IPS-18a (cell line): Measurements from ENCODE around the gene TOM1.

Source experiments
- H3K27ac ChIP-seq: one replicate; pipeline ENCODE4 v1.5.1; 2013; ENCODE audit warnings: low read length
- H3K27me3 ChIP-seq: one replicate; pipeline ENCODE4 v1.6.1; 2013; ENCODE audit warnings: mild to moderate bottlenecking, low read length; ENCODE audit not compliant: control insufficient read depth, insufficient read depth
- H3K36me3 ChIP-seq: one replicate; pipeline ENCODE4 v1.6.1; 2013; ENCODE audit warnings: low read depth, low read length; ENCODE audit not compliant: control insufficient read depth
- H3K4me1 ChIP-seq: one replicate; pipeline ENCODE4 v1.6.1; 2013; ENCODE audit warnings: low read depth, low read length; ENCODE audit not compliant: control insufficient read depth
- H3K4me3 ChIP-seq: one replicate; pipeline ENCODE4 v1.5.1; 2013; ENCODE audit warnings: low read length
- H3K9ac ChIP-seq: one replicate; pipeline ENCODE4 v1.6.1; 2013; ENCODE audit warnings: mild to moderate bottlenecking, low read length, moderate library complexity
- H3K9me3 ChIP-seq: one replicate; pipeline ENCODE4 v1.6.1; 2013; ENCODE audit warnings: low read depth, low read length; ENCODE audit not compliant: control insufficient read depth

TOM1 gene

GRCh38 chr22:35343664-35344550 is 44.2 kb downstream of the TOM1 start:
- Histone ChIP-seq H3K9ac (no peak overlapping the region), H3K27ac (no peak overlapping the region), H3K4me1 (no peaks in the 10 kb centered on the region), H3K27me3 (no peaks in the 10 kb centered on the region), H3K4me3 (no peak overlapping the region), H3K36me3 (peaks cover 4% of the 10 kb centered on the region), H3K9me3 (no peaks in the 10 kb centered on the region)

DNA sequence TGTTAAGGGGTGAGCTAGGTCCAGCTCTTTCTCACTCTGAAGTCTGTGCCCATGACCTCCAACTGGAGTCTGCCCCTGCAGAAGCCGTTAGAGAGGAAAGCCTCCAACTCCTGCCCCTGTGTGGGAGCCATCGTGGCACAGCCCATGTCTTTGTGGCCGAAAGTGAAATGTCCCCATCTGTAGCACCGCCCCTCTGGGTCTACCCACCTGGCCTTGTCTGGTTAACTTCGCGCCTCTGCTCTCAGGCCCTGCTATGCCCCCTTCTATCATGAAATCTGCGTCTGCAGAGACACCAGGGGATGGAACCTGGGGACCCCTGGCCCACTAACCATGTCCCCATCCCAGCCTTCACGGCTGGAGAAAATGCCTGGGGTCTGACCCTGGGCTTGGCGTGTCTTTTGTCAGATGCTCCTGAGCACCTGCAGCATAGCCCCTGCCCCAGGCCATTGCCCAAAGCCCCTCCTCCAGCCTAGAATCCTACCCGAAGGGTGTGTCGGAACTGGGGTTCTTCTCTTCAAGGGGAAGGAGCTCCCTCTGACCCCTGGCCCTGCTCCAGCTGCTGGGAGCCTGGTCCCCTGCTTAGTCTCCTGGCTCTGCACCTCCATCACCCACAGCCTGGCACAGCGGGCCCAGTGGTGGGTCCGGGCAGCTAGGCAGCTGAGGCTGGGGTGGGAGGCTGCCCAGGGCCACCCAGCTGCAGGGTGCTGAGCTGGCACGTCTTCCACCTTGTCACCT is 45.4 kb downstream of the TOM1 start:
- peaks cover 4% of the 10 kb centered on the region for H3K36me3 ChIP-seq
- no peaks in the 10 kb centered on the region for H3K4me1 ChIP-seq
- H3K27ac ChIP-seq, result no peak overlapping the region
- H3K9ac ChIP-seq, result no peak overlapping the region
- H3K4me3 ChIP-seq, result no peak overlapping the region
- no peaks in the 10 kb centered on the region for H3K27me3 ChIP-seq
- H3K9me3 ChIP-seq, result no peaks in the 10 kb centered on the region

DNA sequence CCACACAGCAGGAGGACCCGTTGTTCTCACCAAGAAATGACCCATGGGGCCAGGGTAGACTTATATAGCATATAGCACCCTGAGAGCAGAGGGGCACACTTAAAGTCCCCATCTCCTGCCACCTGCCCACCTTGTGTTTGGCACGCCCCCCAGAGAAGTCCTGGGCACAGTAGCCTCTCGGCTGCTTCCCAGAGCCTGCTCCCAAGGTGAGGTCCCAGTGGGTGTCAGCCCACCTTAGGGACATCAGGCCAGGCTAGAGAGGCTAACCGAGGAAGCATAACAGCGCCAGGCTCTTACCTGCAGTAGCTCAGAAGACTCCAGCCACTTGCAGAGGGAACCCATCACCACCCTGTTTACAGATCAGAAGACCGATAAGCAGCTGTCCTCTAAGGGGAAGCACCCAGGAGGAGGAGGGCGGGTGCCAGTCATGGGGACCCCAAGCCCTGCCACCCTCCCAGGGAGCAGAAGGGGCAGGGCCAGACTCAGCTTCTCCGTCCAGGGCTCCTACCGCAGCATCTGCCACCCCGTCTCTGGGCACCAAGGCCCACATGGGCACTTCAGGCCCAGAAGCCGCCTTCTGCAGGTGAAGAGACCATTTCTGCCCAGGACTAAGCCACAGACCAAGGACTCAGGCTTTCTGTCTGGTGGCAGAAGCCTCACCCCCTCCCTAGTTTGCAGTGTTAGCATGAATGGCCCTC is 46.3 kb downstream of the TOM1 start:
- Histone ChIP-seq H3K36me3 (peaks cover 4% of the 10 kb centered on the region), H3K4me3 (no peak overlapping the region), H3K9me3 (no peaks in the 10 kb centered on the region), H3K9ac (no peak overlapping the region), H3K4me1 (no peaks in the 10 kb centered on the region), H3K27me3 (peaks cover under 1% of the 10 kb centered on the region), H3K27ac (no peak overlapping the region)

- Histone ChIP-seq H3K4me3 (no peak overlapping the region), H3K9me3 (no peaks in the 10 kb centered on the region), H3K27me3 (peaks cover 8% of the 10 kb centered on the region), H3K36me3 (no peaks in the 10 kb centered on the region), H3K27ac (no peak overlapping the region), H3K4me1 (peaks cover 4% of the 10 kb centered on the region), H3K9ac (no peak overlapping the region)
Measured at GRCh38 chr22:35346596-35347220, 47.0 kb downstream of the TOM1 start.

GRCh38 chr22:35347462-35347861 is 47.8 kb downstream of the TOM1 start:
- H3K27ac ChIP-seq, result no peak overlapping the region
- no peaks in the 10 kb centered on the region for H3K36me3 ChIP-seq
- H3K4me1 ChIP-seq, result peaks cover 4% of the 10 kb centered on the region
- H3K27me3 ChIP-seq, result peaks cover 11% of the 10 kb centered on the region
- no peaks in the 10 kb centered on the region for H3K9me3 ChIP-seq
- H3K9ac ChIP-seq, result no peak overlapping the region
- no peak overlapping the region for H3K4me3 ChIP-seq

DNA sequence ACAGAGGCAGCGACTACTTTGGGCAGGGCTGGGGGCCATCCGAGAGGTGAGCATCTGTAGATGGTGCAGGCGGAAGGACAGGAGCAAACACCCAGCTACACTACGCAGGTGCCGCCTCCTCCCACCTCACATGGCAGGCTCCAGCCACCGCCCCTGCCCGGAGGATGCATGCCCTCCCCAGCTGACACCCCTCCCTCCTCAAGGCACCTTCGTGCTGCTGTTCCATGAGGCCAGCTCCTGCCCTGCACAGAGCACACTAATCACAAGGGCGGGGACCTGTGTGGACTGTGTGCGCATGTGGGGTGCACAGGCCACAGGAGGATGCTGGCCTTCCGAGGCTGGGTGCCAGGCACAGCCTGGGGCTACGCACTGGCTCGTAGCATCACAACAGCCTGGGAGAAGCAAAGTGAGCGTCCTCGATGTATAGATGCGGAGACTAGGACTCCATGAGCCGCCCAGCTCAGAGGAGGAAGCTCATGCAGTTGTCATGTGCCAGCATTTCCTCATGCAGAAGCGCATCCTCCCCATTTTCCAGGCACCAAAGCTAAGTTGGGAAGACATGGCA is 48.4 kb downstream of the TOM1 start:
- H3K4me1 ChIP-seq, result peaks cover 4% of the 10 kb centered on the region
- H3K36me3 ChIP-seq, result no peaks in the 10 kb centered on the region
- H3K27me3 ChIP-seq, result peaks cover 11% of the 10 kb centered on the region
- no peaks in the 10 kb centered on the region for H3K9me3 ChIP-seq
- no peak overlapping the region for H3K9ac ChIP-seq
- no peak overlapping the region for H3K4me3 ChIP-seq
- H3K27ac ChIP-seq, result no peak overlapping the region

DNA sequence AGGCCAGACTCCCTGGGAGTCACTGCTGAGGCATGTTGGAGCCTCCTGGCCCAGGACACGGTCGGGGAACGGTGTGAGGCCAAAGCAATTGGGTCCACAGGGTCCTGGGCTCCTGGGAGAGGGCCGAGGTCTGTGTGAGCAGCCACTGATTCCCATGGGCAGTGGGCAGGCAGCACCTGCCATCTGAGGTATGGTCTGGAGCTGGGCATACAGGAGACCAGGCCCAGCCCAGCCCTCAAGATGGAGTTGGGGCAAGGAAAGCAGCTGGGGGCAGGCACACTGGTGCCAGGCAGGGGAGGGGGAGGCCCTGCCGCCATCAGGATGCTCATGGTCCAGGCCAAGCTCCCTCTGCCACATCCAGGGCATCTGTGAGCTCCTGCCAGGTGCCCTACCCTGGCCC is 49.0 kb downstream of the TOM1 start:
- H3K9me3 ChIP-seq, result no peaks in the 10 kb centered on the region
- H3K4me1 ChIP-seq, result peaks cover 4% of the 10 kb centered on the region
- no peaks in the 10 kb centered on the region for H3K36me3 ChIP-seq
- no peak overlapping the region for H3K4me3 ChIP-seq
- peaks cover 11% of the 10 kb centered on the region for H3K27me3 ChIP-seq
- H3K9ac ChIP-seq, result no peak overlapping the region
- no peak overlapping the region for H3K27ac ChIP-seq

DNA sequence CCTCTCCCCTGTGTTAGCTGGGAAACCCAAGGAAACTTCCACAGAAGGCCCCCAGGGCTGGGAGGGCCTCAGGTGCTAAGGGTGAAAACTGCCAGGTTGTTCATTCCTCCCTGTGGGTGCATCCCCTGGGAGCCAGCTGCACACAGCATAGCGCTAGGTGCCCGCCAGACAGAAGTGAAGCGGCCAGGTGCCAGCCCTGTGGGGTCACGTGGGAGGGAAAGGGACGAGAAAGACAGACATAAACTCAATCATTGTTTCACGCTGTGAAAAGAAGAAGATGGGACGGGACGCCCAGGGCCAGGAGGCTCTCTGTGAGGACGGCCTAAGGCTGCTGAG is 49.6 kb downstream of the TOM1 start:
- Histone ChIP-seq H3K9me3 (no peaks in the 10 kb centered on the region), H3K27ac (no peak overlapping the region), H3K4me3 (no peak overlapping the region), H3K9ac (no peak overlapping the region), H3K4me1 (peaks cover 4% of the 10 kb centered on the region), H3K36me3 (no peaks in the 10 kb centered on the region), H3K27me3 (peaks cover 11% of the 10 kb centered on the region)

DNA sequence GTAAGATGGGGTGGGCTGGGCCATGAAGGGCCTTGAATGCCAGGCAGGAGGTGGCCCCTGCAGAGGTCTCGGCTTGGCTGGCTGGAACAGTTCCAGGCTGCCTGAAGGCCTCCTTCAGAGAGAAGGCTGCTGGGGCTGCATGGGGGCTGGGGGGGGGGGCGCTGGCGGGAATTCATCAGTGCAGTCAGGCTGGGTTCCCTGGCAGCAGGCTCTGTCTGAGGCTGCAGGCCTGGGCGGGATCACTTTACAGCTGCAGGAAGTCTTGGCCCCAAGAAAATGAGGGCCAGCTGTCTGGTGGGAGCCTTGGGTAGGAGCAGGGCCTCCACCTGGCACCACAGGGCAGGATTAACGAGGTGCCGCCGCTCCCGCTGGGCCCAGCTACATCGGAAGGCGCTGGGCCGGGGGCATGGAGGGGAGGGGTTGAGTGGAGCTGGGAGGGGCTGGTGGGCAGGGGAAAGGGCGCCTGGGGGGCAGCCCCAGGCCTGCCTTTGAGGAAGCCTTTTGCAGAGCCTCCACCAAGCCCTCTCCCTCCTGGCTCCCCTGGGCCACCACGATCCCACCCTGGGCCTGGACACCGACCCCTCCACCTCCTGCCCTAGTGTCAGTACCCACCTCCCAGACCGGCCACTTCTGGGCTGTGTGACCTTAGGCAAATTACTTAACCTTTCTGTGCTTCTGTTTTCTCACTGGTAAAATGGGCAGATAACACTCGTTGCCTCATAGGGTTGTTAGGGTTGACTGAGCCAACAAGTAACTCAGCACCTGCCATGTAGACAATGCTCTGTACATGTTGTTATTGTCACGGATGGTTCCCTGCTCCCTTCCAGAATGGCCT is 50.2 kb downstream of the TOM1 start:
- Histone ChIP-seq H3K27me3 (peaks cover 11% of the 10 kb centered on the region), H3K4me1 (peaks cover 4% of the 10 kb centered on the region), H3K27ac (no peak overlapping the region), H3K9ac (no peak overlapping the region), H3K36me3 (no peaks in the 10 kb centered on the region), H3K4me3 (no peak overlapping the region), H3K9me3 (no peaks in the 10 kb centered on the region)

- peaks cover 4% of the 10 kb centered on the region for H3K4me1 ChIP-seq
- no peak overlapping the region for H3K27ac ChIP-seq
- H3K9ac ChIP-seq, result peak overlapping the region; percentile 61
- H3K4me3 ChIP-seq, result peak overlapping the region; percentile 76
- H3K36me3 ChIP-seq, result no peaks in the 10 kb centered on the region
- H3K27me3 ChIP-seq, result peaks cover 11% of the 10 kb centered on the region
- H3K9me3 ChIP-seq, result no peaks in the 10 kb centered on the region
Measured at GRCh38 chr22:35350539-35351503, 51.1 kb downstream of the TOM1 start.
